SK-N-SH (cell line): ENCODE measurements around the gene NAP1L1. TPM values are rescaled to one million over a fixed set of nuclear protein-coding genes. Genes with fewer than 3 reads are reported as not detected.

Source experiments
- CTCF ChIA-PET: fragments of 300-600, 350-600 bp; formaldehyde crosslinking; extraction: SDS; loops from one replicate; lab custom pipeline; 2021; lab: Yijun Ruan, JAX
- POLR2A ChIA-PET: fragments of 350-600 bp; sonication (Branson Sonifier 250); formaldehyde crosslinking; extraction: SDS; loops from one replicate; lab custom pipeline; 2020; ENCODE audit warnings: antibody characterized with exemption, inconsistent platforms; lab: Yijun Ruan, JAX
- DNase-seq: peaks from one replicate; pipeline ENCODE4 v3.0.0; 2012
- H2AFZ ChIP-seq: fragments of 200-600 bp; sonication (generic); 2 replicates; pipeline ENCODE4 v1.8.1; 2016; ENCODE audit warnings: antibody characterized with exemption, mild to moderate bottlenecking, low read depth
- H3F3A ChIP-seq: fragments of 200-600 bp; sonication (generic); replicated peaks from 2 replicates; pipeline ENCODE3; 2016; ENCODE audit warnings: antibody characterized with exemption, mild to moderate bottlenecking; ENCODE audit not compliant: insufficient read depth
- H3K27ac ChIP-seq, 2 experiments: fragments of 200-500 bp in 1 of 2; fragments of 200-600 bp in 1 of 2; sonication (Bioruptor generic) in 1 of 2; sonication (generic), shearing (Covaris generic) in 1 of 2; 2 replicates each; pipeline versions ENCODE4 v1.5.1 to v1.6.1; 2014 to 2016; ENCODE audit warnings: low read depth in 2 of 2, inconsistent platforms in 1 of 2, low read length in 1 of 2, mild to moderate bottlenecking in 1 of 2, mixed read lengths in 1 of 2
- H3K27me3 ChIP-seq: fragments of 200-600 bp; sonication (generic), shearing (Covaris generic); 2 replicates; pipeline ENCODE4 v1.6.1; 2016; ENCODE audit warnings: mixed run types; ENCODE audit not compliant: insufficient read depth
- H3K36me3 ChIP-seq, 2 experiments: fragments of 200-500 bp in 1 of 2; fragments of 200-600 bp in 1 of 2; sonication (Bioruptor generic) in 1 of 2; sonication (generic) in 1 of 2; replicated peaks in 1 of 2; 2 replicates each; pipeline versions ENCODE3 to v1.5.1; 2014 to 2016; ENCODE audit warnings: low read length in 1 of 2, mild to moderate bottlenecking in 1 of 2; ENCODE audit not compliant: insufficient read depth in 2 of 2, control insufficient read depth in 1 of 2
- H3K4me1 ChIP-seq, 2 experiments: fragments of 200-500 bp in 1 of 2; fragments of 200-600 bp in 1 of 2; sonication (Bioruptor generic) in 1 of 2; sonication (generic), shearing (Covaris generic) in 1 of 2; 2 replicates each; pipeline versions ENCODE4 v1.5.1 to v1.6.1; 2014 to 2016; ENCODE audit warnings: low read depth in 1 of 2, low read length in 1 of 2, mixed run types in 1 of 2; ENCODE audit not compliant: insufficient read depth in 2 of 2, control insufficient read depth in 1 of 2
- H3K4me2 ChIP-seq: fragments of 200-600 bp; sonication (generic), shearing (Covaris generic); 2 replicates; pipeline ENCODE4 v1.6.1; 2017; ENCODE audit warnings: mixed run types
- H3K4me3 ChIP-seq, 2 experiments: fragments of 200-500 bp in 1 of 2; fragments of 200-600 bp in 1 of 2; sonication (Bioruptor generic) in 1 of 2; sonication (generic), shearing (Covaris generic) in 1 of 2; 2 replicates each; pipeline versions ENCODE4 v1.5.1 to v1.8.1; 2014 to 2016; ENCODE audit warnings: low read depth in 2 of 2, inconsistent platforms in 1 of 2, low read length in 1 of 2, mild to moderate bottlenecking in 1 of 2, mixed read lengths in 1 of 2, moderate library complexity in 1 of 2
- H3K79me2 ChIP-seq: fragments of 200-600 bp; sonication (generic); 2 replicates; pipeline ENCODE4 v1.8.1; 2017; ENCODE audit warnings: mild to moderate bottlenecking; ENCODE audit not compliant: insufficient read depth
- H3K9ac ChIP-seq: fragments of 200-600 bp; sonication (generic); 2 replicates; pipeline ENCODE4 v1.6.1; 2017; ENCODE audit warnings: mixed run types
- H3K9me2 ChIP-seq: fragments of 200-600 bp; sonication (generic); 2 replicates; pipeline ENCODE4 v1.6.1; 2017; ENCODE audit warnings: mixed run types
- H3K9me3 ChIP-seq: fragments of 200-600 bp; sonication (generic); 2 replicates; pipeline ENCODE4 v1.6.1; 2017; ENCODE audit warnings: mixed run types, mild to moderate bottlenecking, moderate library complexity
- H4K20me1 ChIP-seq: fragments of 200-600 bp; sonication (generic); 2 replicates; pipeline ENCODE4 v1.6.1; 2017; ENCODE audit warnings: mild to moderate bottlenecking, mixed run types; ENCODE audit not compliant: insufficient read depth
- CHD2 ChIP-seq: fragments of 150-350 bp; IDR thresholded peaks from 2 replicates; pipeline ENCODE4 v1.6.1; 2018; ENCODE audit warnings: low read length; ENCODE audit not compliant: partially characterized antibody
- FOSL2 ChIP-seq: IDR thresholded peaks from 2 replicates; pipeline ENCODE4 v1.4.0; 2012; ENCODE audit warnings: low read depth, mild to moderate bottlenecking, moderate library complexity, borderline replicate concordance
- FOXJ3 ChIP-seq: sonication (generic); formaldehyde crosslinking; IDR thresholded peaks from 2 replicates; pipeline ENCODE4 v1.5.1; 2020; ENCODE audit warnings: mild to moderate bottlenecking, missing genetic modification reagents
- FOXM1 ChIP-seq: IDR thresholded peaks from 2 replicates; pipeline ENCODE4 v1.4.0; 2012; ENCODE audit warnings: low read depth, mild to moderate bottlenecking
- GABPA ChIP-seq: IDR thresholded peaks from 2 replicates; pipeline ENCODE4 v1.4.0; 2012; ENCODE audit warnings: low read depth, mild to moderate bottlenecking
- GATA2 ChIP-seq: sonication (generic); formaldehyde crosslinking; IDR thresholded peaks from 2 replicates; pipeline ENCODE4 v1.5.0; 2020; ENCODE audit warnings: mild to moderate bottlenecking, missing genetic modification reagents
- MEF2A ChIP-seq: IDR thresholded peaks from 2 replicates; pipeline ENCODE4 v1.4.0; 2012; ENCODE audit warnings: low read depth, borderline replicate concordance
- NFIC ChIP-seq: IDR thresholded peaks from 2 replicates; pipeline ENCODE4 v1.4.0; 2012; ENCODE audit warnings: borderline replicate concordance
- RXRA ChIP-seq: IDR thresholded peaks from 2 replicates; pipeline ENCODE4 v1.4.0; 2012; ENCODE audit warnings: low read depth, mild to moderate bottlenecking, borderline replicate concordance
- SMC3 ChIP-seq: IDR thresholded peaks from 2 replicates; pipeline ENCODE4 v1.6.1; 2012; ENCODE audit warnings: low read depth, low read length, improper control_type of control experiment
- TCF12 ChIP-seq: IDR thresholded peaks from 2 replicates; pipeline ENCODE4 v1.4.0; 2012
- TEAD4 ChIP-seq: IDR thresholded peaks from 2 replicates; pipeline ENCODE4 v1.4.0; 2012; ENCODE audit warnings: mild to moderate bottlenecking, borderline replicate concordance; ENCODE audit not compliant: insufficient read depth
- WGBS: methylation state at CpG from one replicate; pipeline ENCODE4 v1.1.6; 2017; ENCODE audit warnings: low lambda C conversion rate; 5-methylcytosine and 5-hydroxymethylcytosine counted together
- polyA plus RNA-seq, 3 experiments: library from polyadenylated mRNA; depleted of rRNA; stranded (reverse); fragments of >200 nt; gene quantifications; 2 replicates each; pipeline ENCODE4 v1.2.3, GENCODE V29; 2012
- TF ChIP-seq, protein P1 (sequence below): IDR thresholded peaks from 2 replicates; pipeline ENCODE4 v1.4.0; 2012; ENCODE audit warnings: low read depth, borderline replicate concordance
- TF ChIP-seq, protein P2 (sequence below): fragments of 150-350 bp; IDR thresholded peaks from 2 replicates; pipeline ENCODE4 v1.6.1; 2016; ENCODE audit warnings: mild to moderate bottlenecking, low read depth, low read length
- TF ChIP-seq, protein P3 (sequence below): fragments of 150-350 bp; IDR thresholded peaks from 2 replicates; pipeline ENCODE4 v1.6.1; 2017; ENCODE audit warnings: antibody characterized with exemption, low read length, low read depth, borderline replicate concordance
- TF ChIP-seq, protein P4 (sequence below): IDR thresholded peaks from 2 replicates; pipeline ENCODE4; 2012
- TF ChIP-seq, protein P5 (sequence below): IDR thresholded peaks from 2 replicates; pipeline ENCODE4 v1.4.0; 2012; ENCODE audit warnings: low read depth, borderline replicate concordance

NAP1L1 gene
- polyA plus RNA-seq, 1 of the 3 experiments (the other 2 are of a cell fraction): 197 TPM

DNA sequence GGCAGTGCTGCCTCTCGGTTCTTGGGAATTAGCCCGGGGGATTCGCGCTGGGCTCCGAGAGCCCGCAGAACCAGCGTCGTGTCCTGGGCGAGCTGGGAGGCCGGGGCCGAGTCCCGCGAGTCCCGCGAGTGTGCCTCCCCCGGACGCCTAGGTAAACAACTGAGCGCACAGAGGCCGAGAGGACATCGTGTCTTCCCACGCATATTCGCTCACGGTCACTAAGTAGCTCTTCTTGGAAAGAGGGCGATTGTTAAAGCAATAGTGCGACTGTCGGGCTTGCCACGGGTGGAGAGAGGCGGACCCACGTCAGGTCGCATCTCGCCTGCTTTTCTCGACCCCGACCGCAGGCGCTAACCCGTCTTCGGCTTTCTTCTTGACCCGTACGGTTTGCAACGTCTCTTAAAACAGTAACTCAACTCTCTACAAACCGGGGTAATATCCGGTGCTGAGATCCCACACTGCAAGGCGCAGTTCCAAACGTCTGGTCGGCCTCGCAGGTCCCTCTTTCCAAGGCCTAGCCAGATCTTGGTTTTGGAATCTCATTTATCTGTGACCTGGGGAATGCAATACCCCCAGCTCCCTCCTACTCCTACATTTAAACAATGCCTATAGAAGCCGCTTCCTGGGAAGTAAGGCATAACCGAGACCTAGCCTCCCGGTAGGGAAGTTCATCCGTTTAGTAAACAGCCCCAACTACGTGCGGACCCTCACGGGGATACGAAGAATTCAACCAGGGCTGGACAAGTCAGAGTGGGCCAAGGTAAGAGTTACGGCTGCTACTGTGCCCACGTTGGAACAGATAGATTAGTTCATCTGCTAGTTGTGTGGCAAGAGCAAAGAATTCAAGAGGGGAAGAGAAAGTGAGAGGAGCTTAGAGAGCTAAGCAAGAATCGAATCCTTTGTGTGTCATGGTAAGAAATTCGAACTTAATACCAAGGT, 52.2 kb downstream of the NAP1L1 start:
- Histone ChIP-seq H3K4me3 (peak overlapping the region; percentile 80 to 91), H2AFZ (peak overlapping the region; percentile 39; the same call in 1 of the 2 replicates), H3F3A (peaks cover 63% of the 10 kb centered on the region), H3K4me1 (peaks cover 10 to 15% of the 10 kb centered on the region in 2 experiments; a peak in 3 of 4 replicates), H3K27me3 (no peaks in the 10 kb centered on the region), H3K36me3 (peaks cover 8 to 23% of the 10 kb centered on the region in 2 experiments), H3K4me2 (peak overlapping the region; percentile 91), H4K20me1 (peaks cover 10% of the 10 kb centered on the region; the same call in 1 of the 2 replicates), H3K27ac (peak overlapping the region; percentile 69 to 92), H3K79me2 (peaks cover 41% of the 10 kb centered on the region), H3K9me3 (no peaks in the 10 kb centered on the region), H3K9me2 (no peaks in the 10 kb centered on the region), H3K9ac (peak overlapping the region; percentile 98)
- TF ChIP-seq, protein P1, sequence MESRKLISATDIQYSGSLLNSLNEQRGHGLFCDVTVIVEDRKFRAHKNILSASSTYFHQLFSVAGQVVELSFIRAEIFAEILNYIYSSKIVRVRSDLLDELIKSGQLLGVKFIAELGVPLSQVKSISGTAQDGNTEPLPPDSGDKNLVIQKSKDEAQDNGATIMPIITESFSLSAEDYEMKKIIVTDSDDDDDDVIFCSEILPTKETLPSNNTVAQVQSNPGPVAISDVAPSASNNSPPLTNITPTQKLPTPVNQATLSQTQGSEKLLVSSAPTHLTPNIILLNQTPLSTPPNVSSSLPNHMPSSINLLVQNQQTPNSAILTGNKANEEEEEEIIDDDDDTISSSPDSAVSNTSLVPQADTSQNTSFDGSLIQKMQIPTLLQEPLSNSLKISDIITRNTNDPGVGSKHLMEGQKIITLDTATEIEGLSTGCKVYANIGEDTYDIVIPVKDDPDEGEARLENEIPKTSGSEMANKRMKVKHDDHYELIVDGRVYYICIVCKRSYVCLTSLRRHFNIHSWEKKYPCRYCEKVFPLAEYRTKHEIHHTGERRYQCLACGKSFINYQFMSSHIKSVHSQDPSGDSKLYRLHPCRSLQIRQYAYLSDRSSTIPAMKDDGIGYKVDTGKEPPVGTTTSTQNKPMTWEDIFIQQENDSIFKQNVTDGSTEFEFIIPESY: 0 out of 2 replicates have a peak, but pooled peaks have one; percentile 13
- TF ChIP-seq TEAD4: no peak
- peak; percentile 15 for DNase-seq
- 42% methylated on average over 38 of the region's 58 CpGs for WGBS
- ChIA-PET POLR2A (interaction anchor here (1.1 kb wide), 1 partner anchor 521 kb away, joined by 3 read pairs; the partner anchor contains the start of gene KRR1), CTCF (interaction anchor here (0.6 to 12.5 kb wide), 21 partner anchors 10 to 547 kb away, joined by 3 to 166 read pairs (median 4); partner anchors contain the start of gene BBS10)

DNA sequence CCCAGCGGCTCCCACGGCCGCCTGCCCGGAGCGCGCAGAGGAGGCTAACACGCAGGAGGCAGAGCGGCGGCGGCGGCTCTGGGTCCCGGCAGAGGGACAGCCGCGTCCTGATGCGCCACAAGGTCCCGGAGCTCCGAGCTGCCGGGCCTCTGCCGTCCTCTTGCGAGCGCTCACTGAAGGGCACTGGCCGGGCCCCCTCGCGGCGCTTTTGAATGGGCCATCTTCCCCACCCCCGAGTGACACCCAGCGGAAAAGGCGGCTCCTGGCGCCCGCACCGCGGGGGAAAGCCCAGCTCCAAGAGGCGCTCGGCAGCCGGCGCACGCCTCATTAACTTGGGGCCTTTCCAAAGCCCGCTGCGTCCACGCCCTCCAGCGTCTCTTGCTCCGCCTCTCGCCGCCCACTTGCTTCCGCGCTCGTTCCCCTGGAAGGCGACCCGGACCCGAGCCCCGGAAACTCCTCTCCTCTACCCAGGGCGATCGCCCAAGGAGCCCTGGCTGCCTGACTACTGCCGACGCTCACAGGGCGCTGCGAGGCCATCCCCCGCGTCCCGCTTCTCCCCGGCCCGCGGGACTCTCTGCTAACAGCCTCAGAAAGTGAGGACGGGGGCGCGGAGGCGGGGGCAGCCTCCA, 53.0 kb downstream of the NAP1L1 start, which contains the start of gene PHLDA1:
Gene PHLDA1, minus strand, starts transcription at position 363 of the 629 bp plus-strand sequence.
- H3K27ac ChIP-seq: peak within 1 kb of the TSS; percentile 69 to 92
- H3K9me2 ChIP-seq: no peaks in the 10 kb centered on the region
- H3K4me2 ChIP-seq: peak within 1 kb of the TSS; percentile 91
- 2% methylated on average over 9 of the region's 67 CpGs for WGBS
- no peaks in the 10 kb centered on the region for H3K9me3 ChIP-seq
- peak within 1 kb of the TSS; percentile 39; the same call in 1 of the 2 replicates for H2AFZ ChIP-seq
- H3K27me3 ChIP-seq: no peaks in the 10 kb centered on the region
- ChIA-PET CTCF (interaction anchor here (0.6 to 12.5 kb wide), 22 partner anchors 9 to 546 kb away, joined by 3 to 166 read pairs (median 4); partner anchors contain the start of gene BBS10), POLR2A (interaction anchor here (0.7 to 1.3 kb wide), 3 partner anchors 219 to 520 kb away, joined by 3 read pairs; partner anchors contain the start of gene KRR1)
- peaks cover 10% of the 10 kb centered on the region; the same call in 1 of the 2 replicates for H4K20me1 ChIP-seq
- peaks cover 12 to 15% of the 10 kb centered on the region in 2 experiments for H3K4me1 ChIP-seq
- H3F3A ChIP-seq: peaks cover 69% of the 10 kb centered on the region
- DNase-seq: peak; percentile 88
- peaks cover 48% of the 10 kb centered on the region for H3K79me2 ChIP-seq
- peaks cover 14 to 28% of the 10 kb centered on the region in 2 experiments for H3K36me3 ChIP-seq
- peak within 1 kb of the TSS; percentile 80 to 91 for H3K4me3 ChIP-seq
- peak within 1 kb of the TSS; percentile 98 for H3K9ac ChIP-seq
- TF ChIP-seq RXRA: no peak
- TF ChIP-seq, protein P2, sequence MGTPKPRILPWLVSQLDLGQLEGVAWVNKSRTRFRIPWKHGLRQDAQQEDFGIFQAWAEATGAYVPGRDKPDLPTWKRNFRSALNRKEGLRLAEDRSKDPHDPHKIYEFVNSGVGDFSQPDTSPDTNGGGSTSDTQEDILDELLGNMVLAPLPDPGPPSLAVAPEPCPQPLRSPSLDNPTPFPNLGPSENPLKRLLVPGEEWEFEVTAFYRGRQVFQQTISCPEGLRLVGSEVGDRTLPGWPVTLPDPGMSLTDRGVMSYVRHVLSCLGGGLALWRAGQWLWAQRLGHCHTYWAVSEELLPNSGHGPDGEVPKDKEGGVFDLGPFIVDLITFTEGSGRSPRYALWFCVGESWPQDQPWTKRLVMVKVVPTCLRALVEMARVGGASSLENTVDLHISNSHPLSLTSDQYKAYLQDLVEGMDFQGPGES: no peak
- peak; percentile 42; the same call in 1 of the 2 replicates for TF ChIP-seq SMC3
- TF ChIP-seq GABPA: peak; percentile 35
- no peak for TF ChIP-seq GATA2 (CRISPR knock-in tag)
- TF ChIP-seq, protein P3, sequence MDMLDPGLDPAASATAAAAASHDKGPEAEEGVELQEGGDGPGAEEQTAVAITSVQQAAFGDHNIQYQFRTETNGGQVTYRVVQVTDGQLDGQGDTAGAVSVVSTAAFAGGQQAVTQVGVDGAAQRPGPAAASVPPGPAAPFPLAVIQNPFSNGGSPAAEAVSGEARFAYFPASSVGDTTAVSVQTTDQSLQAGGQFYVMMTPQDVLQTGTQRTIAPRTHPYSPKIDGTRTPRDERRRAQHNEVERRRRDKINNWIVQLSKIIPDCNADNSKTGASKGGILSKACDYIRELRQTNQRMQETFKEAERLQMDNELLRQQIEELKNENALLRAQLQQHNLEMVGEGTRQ: no peak
- no peak for TF ChIP-seq FOXJ3 (CRISPR knock-in tag)
- TF ChIP-seq FOXM1: 0 out of 2 replicates have a peak, but pooled peaks have one; percentile 38
- TF ChIP-seq MEF2A: no peak
- peak; percentile 8 for TF ChIP-seq CHD2
- TF ChIP-seq TEAD4: no peak; the same call in 1 of the 2 replicates
- TF ChIP-seq, protein P4, sequence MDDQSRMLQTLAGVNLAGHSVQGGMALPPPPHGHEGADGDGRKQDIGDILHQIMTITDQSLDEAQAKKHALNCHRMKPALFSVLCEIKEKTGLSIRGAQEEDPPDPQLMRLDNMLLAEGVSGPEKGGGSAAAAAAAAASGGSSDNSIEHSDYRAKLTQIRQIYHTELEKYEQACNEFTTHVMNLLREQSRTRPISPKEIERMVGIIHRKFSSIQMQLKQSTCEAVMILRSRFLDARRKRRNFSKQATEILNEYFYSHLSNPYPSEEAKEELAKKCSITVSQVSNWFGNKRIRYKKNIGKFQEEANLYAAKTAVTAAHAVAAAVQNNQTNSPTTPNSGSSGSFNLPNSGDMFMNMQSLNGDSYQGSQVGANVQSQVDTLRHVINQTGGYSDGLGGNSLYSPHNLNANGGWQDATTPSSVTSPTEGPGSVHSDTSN: peak; percentile 51
- TF ChIP-seq, protein P5, sequence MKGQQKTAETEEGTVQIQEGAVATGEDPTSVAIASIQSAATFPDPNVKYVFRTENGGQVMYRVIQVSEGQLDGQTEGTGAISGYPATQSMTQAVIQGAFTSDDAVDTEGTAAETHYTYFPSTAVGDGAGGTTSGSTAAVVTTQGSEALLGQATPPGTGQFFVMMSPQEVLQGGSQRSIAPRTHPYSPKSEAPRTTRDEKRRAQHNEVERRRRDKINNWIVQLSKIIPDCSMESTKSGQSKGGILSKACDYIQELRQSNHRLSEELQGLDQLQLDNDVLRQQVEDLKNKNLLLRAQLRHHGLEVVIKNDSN: no peak; the same call in 1 of the 2 replicates
- TF ChIP-seq TCF12: peak; percentile 44; the same call in 1 of the 2 replicates
- peak; percentile 20; the same call in 1 of the 2 replicates for TF ChIP-seq FOSL2
- TF ChIP-seq NFIC: peak; percentile 79
